GM12874 (cell line): ENCODE results near the gene PRKCE.

Experiments
- TF ChIP-seq, protein P1 (sequence below): IDR thresholded peaks from 2 replicates; pipeline ENCODE4 v1.5.1; 2011; ENCODE audit warnings: low read depth, mild to moderate bottlenecking, control low read depth, low read length, moderate library complexity; ENCODE audit not compliant: insufficient read depth

The PRKCE gene

DNA sequence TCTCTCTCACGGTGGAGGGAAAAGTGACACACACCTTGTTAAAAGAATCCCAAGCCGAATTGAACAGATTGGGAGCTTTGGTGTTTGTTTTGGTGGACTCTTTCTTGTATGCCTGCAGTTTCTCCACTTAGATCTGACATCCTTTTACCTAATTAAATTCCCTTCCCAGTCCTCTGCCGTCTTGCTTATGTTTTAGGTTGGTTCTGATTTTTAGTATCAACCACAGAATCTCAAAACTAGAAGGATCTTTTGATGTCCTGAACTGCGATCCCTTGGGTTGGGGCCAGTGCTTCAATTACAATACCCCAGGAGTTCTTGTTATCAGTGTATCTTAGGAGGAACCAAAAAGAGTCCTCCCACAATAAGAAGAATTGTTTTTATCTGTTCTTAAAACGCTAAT lies 112.3 kb downstream of the PRKCE start:
- TF ChIP-seq, protein P1, sequence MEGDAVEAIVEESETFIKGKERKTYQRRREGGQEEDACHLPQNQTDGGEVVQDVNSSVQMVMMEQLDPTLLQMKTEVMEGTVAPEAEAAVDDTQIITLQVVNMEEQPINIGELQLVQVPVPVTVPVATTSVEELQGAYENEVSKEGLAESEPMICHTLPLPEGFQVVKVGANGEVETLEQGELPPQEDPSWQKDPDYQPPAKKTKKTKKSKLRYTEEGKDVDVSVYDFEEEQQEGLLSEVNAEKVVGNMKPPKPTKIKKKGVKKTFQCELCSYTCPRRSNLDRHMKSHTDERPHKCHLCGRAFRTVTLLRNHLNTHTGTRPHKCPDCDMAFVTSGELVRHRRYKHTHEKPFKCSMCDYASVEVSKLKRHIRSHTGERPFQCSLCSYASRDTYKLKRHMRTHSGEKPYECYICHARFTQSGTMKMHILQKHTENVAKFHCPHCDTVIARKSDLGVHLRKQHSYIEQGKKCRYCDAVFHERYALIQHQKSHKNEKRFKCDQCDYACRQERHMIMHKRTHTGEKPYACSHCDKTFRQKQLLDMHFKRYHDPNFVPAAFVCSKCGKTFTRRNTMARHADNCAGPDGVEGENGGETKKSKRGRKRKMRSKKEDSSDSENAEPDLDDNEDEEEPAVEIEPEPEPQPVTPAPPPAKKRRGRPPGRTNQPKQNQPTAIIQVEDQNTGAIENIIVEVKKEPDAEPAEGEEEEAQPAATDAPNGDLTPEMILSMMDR, result no peak

DNA sequence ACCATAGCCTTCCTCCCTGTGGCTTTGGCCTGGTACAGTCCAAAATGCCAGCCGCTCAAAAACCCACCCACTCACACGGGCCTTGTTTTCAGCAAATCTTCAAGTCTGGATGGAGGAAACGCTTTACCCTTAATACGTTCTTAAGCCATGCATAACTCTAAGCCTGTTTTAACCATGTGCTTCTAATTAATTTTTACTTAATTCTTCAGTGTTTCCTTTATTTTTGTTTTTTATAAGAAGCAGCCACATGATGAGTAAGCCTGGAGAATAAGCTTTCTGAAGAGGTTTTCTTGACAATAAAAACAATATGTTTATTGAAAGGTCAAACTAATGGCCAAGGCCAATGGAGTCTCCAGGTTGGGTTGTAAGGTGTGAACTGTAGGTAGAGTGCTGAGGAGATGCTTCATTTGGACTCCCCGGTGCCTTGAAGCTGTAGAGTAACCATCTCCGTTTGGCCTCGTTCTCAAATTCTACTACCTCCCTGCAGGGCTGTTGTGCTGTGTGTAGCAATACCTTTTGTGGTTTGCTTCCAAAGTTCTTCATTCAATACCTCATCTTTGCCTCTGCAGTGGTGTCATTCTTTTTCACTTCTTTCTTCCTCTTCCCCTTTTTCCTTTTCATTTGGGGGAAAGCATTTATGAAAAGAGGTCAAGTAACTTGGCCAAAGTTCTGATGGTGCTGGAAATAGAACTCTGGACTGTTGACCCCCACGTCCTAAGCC lies 113.7 kb downstream of the PRKCE start:
- TF ChIP-seq, protein P1, result no peak

DNA sequence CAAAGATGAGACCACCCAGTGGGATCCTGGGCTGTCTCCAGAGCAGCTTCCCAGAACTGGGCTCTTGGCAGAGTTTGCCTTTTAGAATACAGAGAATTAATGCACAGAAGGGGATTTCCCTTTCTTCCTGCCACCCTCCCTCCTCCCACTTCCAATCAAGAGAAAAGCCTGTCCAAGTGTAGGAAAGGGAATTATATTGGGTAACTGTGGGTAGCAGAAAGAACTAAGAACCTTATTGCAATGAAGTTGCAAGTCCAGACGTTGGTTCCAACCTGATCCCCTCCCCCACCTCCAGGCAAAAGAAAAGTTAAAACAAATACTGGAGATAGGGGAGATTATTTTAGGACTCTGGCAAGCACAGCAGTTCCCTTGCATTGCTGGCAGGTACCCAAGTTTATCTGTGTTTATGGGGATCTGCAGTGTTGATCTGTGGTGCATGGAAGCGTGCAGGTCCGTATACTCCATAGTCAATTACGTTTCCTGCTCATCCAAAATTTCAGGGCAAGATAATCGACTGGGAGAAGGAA lies 114.3 kb downstream of the PRKCE start:
- TF ChIP-seq, protein P1, result no peak

DNA sequence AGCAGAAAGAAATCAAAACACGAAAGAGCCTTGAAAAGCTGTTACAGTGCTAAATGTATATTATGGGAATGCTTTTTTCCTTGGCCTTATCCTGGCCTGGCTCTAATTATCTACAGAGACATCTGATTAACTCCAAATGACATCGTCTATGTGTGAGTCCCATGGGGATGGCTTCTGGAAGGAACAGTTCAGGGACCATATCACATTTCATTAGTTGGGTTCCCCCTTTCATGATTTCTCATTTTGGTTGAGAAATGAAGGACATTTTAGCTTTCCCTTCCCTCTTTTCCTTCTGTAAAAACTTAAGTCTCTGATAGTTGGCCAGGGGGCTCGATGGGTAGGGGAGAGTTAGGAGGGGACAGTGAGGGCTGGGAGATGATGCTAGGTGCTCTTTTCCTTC lies 116.7 kb downstream of the PRKCE start:
- TF ChIP-seq, protein P1, result no peak

DNA sequence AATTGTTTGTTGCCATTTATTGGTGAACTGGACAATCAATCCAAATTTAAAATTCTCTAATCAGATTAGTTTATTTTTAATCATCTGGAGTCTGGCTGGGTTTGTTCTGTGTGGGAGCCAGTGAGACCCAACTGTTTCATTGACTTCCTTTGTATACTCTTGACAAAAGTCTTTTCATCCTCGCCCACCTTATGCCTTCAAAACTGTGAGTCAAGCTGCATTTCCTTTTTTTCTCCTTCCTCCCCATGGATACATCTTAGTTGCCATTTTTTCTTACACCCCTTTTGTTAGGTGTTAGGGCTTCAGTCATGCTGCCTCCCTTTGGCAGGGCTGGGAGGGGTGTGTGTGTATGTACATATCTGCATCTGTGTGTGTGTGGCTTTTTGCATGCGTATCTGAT lies 117.6 kb downstream of the PRKCE start:
- TF ChIP-seq, protein P1, result no peak

DNA sequence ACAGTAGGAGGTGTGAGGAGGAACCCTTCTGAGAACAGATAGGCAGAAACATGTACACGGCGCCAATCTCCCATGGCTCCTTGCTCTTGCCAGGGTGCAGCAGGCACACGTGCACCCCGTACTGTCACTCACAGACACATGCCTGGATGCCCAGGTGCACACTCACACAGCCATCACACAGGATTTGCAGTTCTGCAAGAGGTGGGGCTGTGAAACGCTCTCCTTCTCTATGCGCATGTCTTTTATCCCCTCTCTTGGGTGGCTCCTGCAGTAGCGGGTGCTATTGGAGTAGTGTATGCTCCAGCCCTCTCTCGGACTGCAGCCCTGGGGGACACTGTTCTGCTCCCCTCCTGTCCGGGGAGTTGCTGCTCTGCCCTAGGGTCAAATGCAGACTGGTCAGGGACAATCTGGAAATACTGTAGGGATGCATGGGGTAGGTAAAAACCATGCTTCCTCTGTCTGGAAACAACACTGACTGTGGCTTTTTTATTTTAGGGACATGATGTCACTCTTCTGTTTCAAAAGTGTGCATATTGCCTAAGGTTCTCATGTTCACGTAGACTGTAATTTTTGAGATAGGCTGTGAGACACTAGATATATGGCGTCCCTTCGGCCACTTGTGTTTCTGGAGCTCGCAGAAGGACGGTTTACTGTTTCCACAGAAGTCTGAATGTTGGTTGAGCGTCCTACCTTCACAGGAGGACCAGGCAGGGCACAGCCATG lies 118.5 kb downstream of the PRKCE start:
- TF ChIP-seq, protein P1, result no peak

DNA sequence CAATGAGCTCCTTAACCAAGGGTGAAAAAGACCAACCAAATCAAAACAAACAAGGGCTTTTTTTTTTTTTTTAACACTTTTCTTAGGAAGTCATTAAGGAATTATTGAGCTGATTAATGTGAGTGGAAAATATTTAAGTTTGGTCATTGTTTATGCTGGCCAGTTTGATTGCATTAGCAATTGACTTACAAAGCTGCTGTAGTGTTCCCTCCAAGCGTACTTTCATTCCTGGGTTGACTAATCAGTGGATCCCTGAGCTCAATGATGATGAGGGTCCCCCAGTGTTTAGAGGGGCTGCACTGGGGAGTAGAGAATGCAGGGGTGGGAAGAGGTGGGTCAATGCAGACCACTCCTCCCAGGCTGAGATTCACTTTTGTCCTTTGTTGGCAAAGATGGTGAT lies 119.3 kb downstream of the PRKCE start:
- TF ChIP-seq, protein P1, result no peak
